ENCODE measurements around the gene NRBF2. TPM values are rescaled to one million over a fixed set of nuclear protein-coding genes. Genes with fewer than 3 reads are reported as not detected.

NRBF2 gene
- total RNA-seq, 2 experiments from 2014 or later, result 21.3 to 26.9 TPM

GRCh38 chr10:63105225-63106110, 27.7 kb upstream of the NRBF2 start:
- no peak for DNase-seq
- H3K36me3 Mint-ChIP-seq (ENCODE audit: low read depth), result no peaks in the 10 kb centered on the region
- peaks cover 6% of the 10 kb centered on the region for H3K27me3 Mint-ChIP-seq
- POLR2A ChIA-PET, result no interaction called here
- H3K4me1 Mint-ChIP-seq, result peaks cover 4% of the 10 kb centered on the region
- no peak overlapping the region for H3K4me3 Mint-ChIP-seq
- CTCF ChIA-PET, result no interaction called here
- H3K27ac Mint-ChIP-seq, result no peak overlapping the region
- no peaks in the 10 kb centered on the region for H3K9me3 Mint-ChIP-seq

GRCh38 chr10:63106111-63106755, 26.9 kb upstream of the NRBF2 start:
- H3K27me3 Mint-ChIP-seq, result peaks cover 7% of the 10 kb centered on the region
- peaks cover 4% of the 10 kb centered on the region for H3K4me1 Mint-ChIP-seq
- no peak overlapping the region for H3K27ac Mint-ChIP-seq
- no peak overlapping the region for H3K4me3 Mint-ChIP-seq
- H3K36me3 Mint-ChIP-seq (ENCODE audit: low read depth), result no peaks in the 10 kb centered on the region
- no peak for DNase-seq
- CTCF ChIA-PET, result no interaction called here
- POLR2A ChIA-PET, result no interaction called here
- H3K9me3 Mint-ChIP-seq, result no peaks in the 10 kb centered on the region

DNA sequence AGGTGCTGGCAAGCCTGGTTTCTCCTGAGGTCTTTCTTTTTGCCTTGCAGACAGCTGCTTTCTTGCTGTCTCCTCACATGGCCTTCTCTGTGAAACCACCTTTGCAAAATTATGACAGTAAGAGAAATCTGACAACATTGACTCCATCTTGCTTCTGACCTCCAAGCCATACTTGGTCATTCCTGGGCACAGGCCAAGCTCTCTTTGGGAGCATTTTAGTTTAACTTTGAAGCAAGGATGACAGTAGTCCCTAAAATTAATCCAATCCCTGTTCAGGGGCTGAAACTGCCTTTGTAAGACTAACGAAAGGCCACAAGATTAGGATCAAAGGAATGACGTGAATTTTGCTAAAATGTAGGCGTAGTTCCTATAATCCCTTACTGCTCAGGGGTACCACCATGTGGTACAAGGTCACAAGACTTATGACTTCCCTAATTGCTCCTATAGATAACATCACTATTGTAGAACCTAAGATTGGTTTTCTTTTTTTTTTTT, 25.1 kb upstream of the NRBF2 start:
- ChIA-PET POLR2A (no interaction called here), CTCF (no interaction called here)
- Mint-ChIP-seq H3K4me3 (no peak overlapping the region), H3K4me1 (peaks cover 4% of the 10 kb centered on the region), H3K27ac (no peak overlapping the region), H3K36me3 (ENCODE audit: low read depth) (no peaks in the 10 kb centered on the region), H3K9me3 (no peaks in the 10 kb centered on the region), H3K27me3 (peaks cover 3% of the 10 kb centered on the region)
- no peak for DNase-seq

- Mint-ChIP-seq H3K27ac (no peak overlapping the region), H3K4me3 (no peak overlapping the region), H3K36me3 (ENCODE audit: low read depth) (no peaks in the 10 kb centered on the region), H3K4me1 (no peaks in the 10 kb centered on the region), H3K9me3 (no peaks in the 10 kb centered on the region), H3K27me3 (peaks cover 8% of the 10 kb centered on the region)
- POLR2A ChIA-PET, result no interaction called here
- CTCF ChIA-PET, result interaction anchor here (0.8 kb wide), 1 partner anchor 21 kb away, joined by 3 read pairs; no protein-coding TSS in a partner anchor
- DNase-seq, result no peak
Measured at GRCh38 chr10:63110940-63111339, 22.2 kb upstream of the NRBF2 start.

GRCh38 chr10:63114031-63114814, 18.9 kb upstream of the NRBF2 start:
- H3K4me1 Mint-ChIP-seq, result no peaks in the 10 kb centered on the region
- H3K36me3 Mint-ChIP-seq (ENCODE audit: low read depth), result no peaks in the 10 kb centered on the region

DNA sequence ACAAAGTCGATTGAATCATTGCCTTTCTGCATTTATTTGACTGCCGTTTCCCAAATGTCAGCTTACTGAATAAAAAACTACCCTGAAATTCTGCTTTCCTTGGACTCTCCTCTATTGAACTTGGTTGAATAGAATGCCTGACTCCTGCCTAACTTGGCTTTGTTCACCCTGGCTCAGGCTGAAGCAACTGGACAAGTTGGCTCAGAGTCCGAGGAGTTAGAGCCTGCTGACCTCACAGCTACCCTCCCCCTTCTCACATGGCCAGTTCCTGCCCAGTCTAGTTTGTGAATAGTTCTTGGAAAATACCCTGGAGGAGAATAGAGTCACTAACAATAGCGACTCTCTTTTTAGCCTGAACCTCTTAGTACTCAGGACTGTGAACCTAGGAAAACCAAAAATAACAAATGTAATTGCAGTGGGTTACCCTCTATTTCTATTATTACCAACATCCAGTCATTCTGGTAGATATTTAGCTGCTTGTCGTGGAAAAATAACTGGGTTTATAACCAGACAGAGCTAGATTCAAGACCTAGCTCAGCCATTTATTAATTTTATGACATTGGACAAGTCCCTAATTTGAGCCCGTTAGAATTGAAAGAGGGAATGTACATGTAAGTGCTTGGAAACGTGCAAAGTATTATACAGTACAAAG, 17.3 kb upstream of the NRBF2 start:
- ChIA-PET POLR2A (no interaction called here), CTCF (no interaction called here)
- no peaks in the 10 kb centered on the region for H3K36me3 Mint-ChIP-seq (ENCODE audit: low read depth)
- no peak overlapping the region for H3K27ac Mint-ChIP-seq
- DNase-seq, result no peak
- H3K4me1 Mint-ChIP-seq, result no peaks in the 10 kb centered on the region
- peaks cover 5% of the 10 kb centered on the region for H3K27me3 Mint-ChIP-seq
- no peaks in the 10 kb centered on the region for H3K9me3 Mint-ChIP-seq
- H3K4me3 Mint-ChIP-seq, result no peak overlapping the region

More at GRCh38 chr10:63114031-63114814, 18.9 kb upstream of the NRBF2 start:
- Mint-ChIP-seq H3K9me3 (no peaks in the 10 kb centered on the region), H3K27ac (no peak overlapping the region), H3K27me3 (peaks cover 9% of the 10 kb centered on the region), H3K4me3 (no peak overlapping the region)
- ChIA-PET CTCF (interaction anchor here (0.7 kb wide), 1 partner anchor 43 kb away, joined by 3 read pairs; no protein-coding TSS in a partner anchor), POLR2A (no interaction called here)
- no peak for DNase-seq

- POLR2A ChIA-PET, result no interaction called here
- DNase-seq, result no peak
- Mint-ChIP-seq H3K4me1 (no peaks in the 10 kb centered on the region), H3K27ac (no peak overlapping the region), H3K36me3 (ENCODE audit: low read depth) (no peaks in the 10 kb centered on the region), H3K4me3 (no peak overlapping the region), H3K9me3 (no peaks in the 10 kb centered on the region), H3K27me3 (peaks cover 5% of the 10 kb centered on the region)
- CTCF ChIA-PET, result no interaction called here
Measured at GRCh38 chr10:63116452-63117072, 16.6 kb upstream of the NRBF2 start.

GRCh38 chr10:63119041-63119440, 14.1 kb upstream of the NRBF2 start:
- DNase-seq, result no peak
- Mint-ChIP-seq H3K4me1 (no peaks in the 10 kb centered on the region), H3K4me3 (no peak overlapping the region), H3K27ac (no peak overlapping the region), H3K36me3 (ENCODE audit: low read depth) (no peaks in the 10 kb centered on the region), H3K9me3 (no peaks in the 10 kb centered on the region), H3K27me3 (peaks cover 5% of the 10 kb centered on the region)
- ChIA-PET CTCF (no interaction called here), POLR2A (no interaction called here)

DNA sequence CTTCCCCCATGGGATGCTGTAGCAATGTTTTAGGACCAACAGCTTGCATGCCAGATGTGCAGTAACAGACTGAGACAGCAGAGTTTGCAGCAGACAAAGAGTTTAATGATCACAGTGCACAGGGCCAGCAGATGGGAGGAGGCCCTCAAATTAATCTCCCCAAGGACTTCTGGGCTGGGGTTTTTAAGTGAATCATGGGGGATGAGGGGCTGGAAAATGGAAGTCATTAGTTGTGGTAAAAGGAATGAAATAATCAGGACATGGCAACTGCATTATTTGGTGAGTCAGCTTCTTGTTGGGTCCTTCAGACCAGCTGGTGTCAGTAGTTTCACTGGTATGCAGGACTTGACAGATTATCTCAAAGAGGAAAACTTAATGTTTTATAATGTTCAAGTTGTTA, 12.6 kb upstream of the NRBF2 start:
- no peaks in the 10 kb centered on the region for H3K4me1 Mint-ChIP-seq
- H3K36me3 Mint-ChIP-seq (ENCODE audit: low read depth), result no peaks in the 10 kb centered on the region
- H3K27ac Mint-ChIP-seq, result no peak overlapping the region
- H3K27me3 Mint-ChIP-seq, result peaks cover 3% of the 10 kb centered on the region
- ChIA-PET CTCF (no interaction called here), POLR2A (no interaction called here)
- no peak for DNase-seq
- H3K9me3 Mint-ChIP-seq, result no peaks in the 10 kb centered on the region
- H3K4me3 Mint-ChIP-seq, result no peak overlapping the region

DNA sequence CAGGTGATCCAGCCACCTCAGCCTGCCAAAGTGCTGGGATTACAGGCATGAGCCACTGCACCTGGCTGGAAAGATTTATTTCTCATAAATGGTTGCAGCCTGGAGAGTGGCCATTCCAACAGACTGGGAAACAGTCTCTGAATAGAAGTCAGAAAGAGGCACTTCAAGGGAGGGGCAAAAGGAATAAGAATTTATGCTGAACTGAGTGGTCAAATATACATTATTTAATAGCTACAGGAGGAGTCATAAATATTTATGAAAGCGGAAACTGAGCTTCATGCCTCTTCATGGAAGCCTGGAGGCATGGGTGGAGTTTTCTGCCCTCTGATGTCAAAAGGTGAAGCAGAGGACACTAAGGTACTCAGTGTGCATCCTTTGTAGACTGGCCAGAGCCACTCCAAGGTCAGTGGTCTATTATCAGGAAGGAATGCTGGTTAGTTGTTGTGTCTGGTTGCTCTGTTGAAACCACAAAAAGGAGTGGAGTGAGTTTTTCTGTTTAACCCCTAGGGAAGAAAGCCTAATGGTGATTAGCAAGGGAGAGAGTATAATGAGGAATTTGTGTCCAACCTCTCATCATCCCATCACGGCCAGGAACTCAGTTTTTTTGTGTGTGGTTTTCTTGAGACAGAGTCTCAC, 9.3 kb upstream of the NRBF2 start:
- no peak for DNase-seq
- H3K9me3 Mint-ChIP-seq, result no peaks in the 10 kb centered on the region
- CTCF ChIA-PET, result interaction anchor here (0.6 kb wide), 1 partner anchor 22 kb away, joined by 3 read pairs; no protein-coding TSS in a partner anchor
- no peaks in the 10 kb centered on the region for H3K27me3 Mint-ChIP-seq
- H3K27ac Mint-ChIP-seq, result no peak overlapping the region
- H3K36me3 Mint-ChIP-seq (ENCODE audit: low read depth), result no peaks in the 10 kb centered on the region
- no peak overlapping the region for H3K4me3 Mint-ChIP-seq
- POLR2A ChIA-PET, result no interaction called here
- H3K4me1 Mint-ChIP-seq, result no peaks in the 10 kb centered on the region

- ChIA-PET CTCF (no interaction called here), POLR2A (no interaction called here)
- no peak for DNase-seq
- Mint-ChIP-seq H3K4me1 (no peaks in the 10 kb centered on the region), H3K4me3 (no peak overlapping the region), H3K36me3 (ENCODE audit: low read depth) (no peaks in the 10 kb centered on the region), H3K9me3 (peaks cover under 1% of the 10 kb centered on the region), H3K27ac (no peak overlapping the region), H3K27me3 (peaks cover under 1% of the 10 kb centered on the region)
Measured at GRCh38 chr10:63125459-63125858, 7.7 kb upstream of the NRBF2 start.

DNA sequence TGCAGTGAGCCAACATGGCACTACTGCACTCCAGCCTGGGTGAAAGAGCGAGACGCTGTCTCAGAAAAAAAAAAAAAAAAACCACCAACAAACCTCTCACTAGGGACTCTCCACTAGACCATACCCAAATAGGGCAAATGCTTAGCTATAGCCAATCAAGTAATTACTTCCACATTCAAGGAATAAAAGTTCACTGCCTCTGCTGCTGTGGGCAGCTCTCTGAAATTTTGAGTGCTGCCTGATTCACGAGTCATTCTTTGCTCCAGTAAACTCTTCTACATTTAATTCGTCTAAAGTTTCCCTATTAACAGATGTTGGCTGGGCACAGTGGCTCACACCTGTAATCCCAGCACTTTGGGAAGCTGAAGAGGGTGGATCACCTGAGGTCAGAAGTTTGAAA, 4.7 kb upstream of the NRBF2 start:
- Mint-ChIP-seq H3K4me3 (no peak overlapping the region), H3K27ac (no peak overlapping the region), H3K36me3 (ENCODE audit: low read depth) (peaks cover 11% of the 10 kb centered on the region), H3K9me3 (peaks cover 19% of the 10 kb centered on the region), H3K27me3 (peaks cover 4% of the 10 kb centered on the region), H3K4me1 (peaks cover 10% of the 10 kb centered on the region)
- no peak for DNase-seq
- ChIA-PET POLR2A (no interaction called here), CTCF (interaction anchor here (0.6 kb wide), 3 partner anchors 201 to 797 kb away, joined by 3 to 4 read pairs (median 3); no protein-coding TSS in a partner anchor)
